ENCODE results near the gene AKAP6.
"Not testable (repeated sequence)": the region's sequence is repeated elsewhere in the genome, so short reads cannot be mapped to it uniquely, and the experiment has no call there.

AKAP6 gene

GRCh38 chr14:32576977-32577376 lies 247.9 kb downstream of the AKAP6 start:
- no peak for DNase-seq (ENCODE audit: low read depth)

GRCh38 chr14:32578181-32578580 lies 249.1 kb downstream of the AKAP6 start:
- DNase-seq (ENCODE audit: low read depth): no peak

- not testable (repeated sequence) for DNase-seq (ENCODE audit: low read depth)
Measured at GRCh38 chr14:32583427-32583826, 254.3 kb downstream of the AKAP6 start.

- DNase-seq (ENCODE audit: low read depth): no peak
Measured at GRCh38 chr14:32584079-32584478, 255.0 kb downstream of the AKAP6 start.

GRCh38 chr14:32587461-32587860 lies 258.4 kb downstream of the AKAP6 start:
- no peak for DNase-seq (ENCODE audit: low read depth)

- DNase-seq (ENCODE audit: low read depth): peak; percentile 54
Measured at GRCh38 chr14:32588448-32589320, 259.6 kb downstream of the AKAP6 start.

- no peak for DNase-seq (ENCODE audit: low read depth)
Measured at GRCh38 chr14:32590157-32590556, 261.1 kb downstream of the AKAP6 start.

- DNase-seq (ENCODE audit: low read depth): peak; percentile 63
Measured at GRCh38 chr14:32593290-32593942, 264.3 kb downstream of the AKAP6 start.

GRCh38 chr14:32594766-32595165 lies 265.7 kb downstream of the AKAP6 start:
- DNase-seq (ENCODE audit: low read depth): peak; percentile 70

GRCh38 chr14:32595497-32595896 lies 266.4 kb downstream of the AKAP6 start:
- DNase-seq (ENCODE audit: low read depth): no peak

GRCh38 chr14:32596390-32596789 lies 267.3 kb downstream of the AKAP6 start:
- no peak for DNase-seq (ENCODE audit: low read depth)

GRCh38 chr14:32597771-32598170 lies 268.7 kb downstream of the AKAP6 start:
- no peak for DNase-seq (ENCODE audit: low read depth)

- DNase-seq (ENCODE audit: low read depth): no peak
Measured at GRCh38 chr14:32601069-32601468, 272.0 kb downstream of the AKAP6 start.

GRCh38 chr14:32601906-32602305 lies 272.8 kb downstream of the AKAP6 start:
- DNase-seq (ENCODE audit: low read depth): peak; percentile 59

- no peak for DNase-seq (ENCODE audit: low read depth)
Measured at GRCh38 chr14:32602699-32603098, 273.6 kb downstream of the AKAP6 start.

GRCh38 chr14:32603992-32604565 lies 275.0 kb downstream of the AKAP6 start:
- no peak for DNase-seq (ENCODE audit: low read depth)

GRCh38 chr14:32606301-32606700 lies 277.2 kb downstream of the AKAP6 start:
- no peak for DNase-seq (ENCODE audit: low read depth)

GRCh38 chr14:32607399-32607798 lies 278.3 kb downstream of the AKAP6 start:
- no peak for DNase-seq (ENCODE audit: low read depth)

- DNase-seq (ENCODE audit: low read depth): peak; percentile 9
Measured at GRCh38 chr14:32608857-32609256, 279.8 kb downstream of the AKAP6 start.

- no peak for DNase-seq (ENCODE audit: low read depth)
Measured at GRCh38 chr14:32609388-32609787, 280.3 kb downstream of the AKAP6 start.

- DNase-seq (ENCODE audit: low read depth): peak; percentile 84
Measured at GRCh38 chr14:32611752-32612151, 282.7 kb downstream of the AKAP6 start.

GRCh38 chr14:32618991-32619390 lies 289.9 kb downstream of the AKAP6 start:
- peak; percentile 5 for DNase-seq (ENCODE audit: low read depth)

GRCh38 chr14:32620303-32620702 lies 291.2 kb downstream of the AKAP6 start:
- DNase-seq (ENCODE audit: low read depth): peak; percentile 24
